Stimulated activated CD4-positive, alpha-beta T cell treated with anti-CD3 and anti-CD28 coated beads, TNF-alpha, amount 100 ng/mL, for 48 hours (primary cell): ENCODE results near the gene ABLIM2.

ENCODE experiments used
- DNase-seq, 3 donors: peaks; one replicate each; pipeline ENCODE4 v3.0.0-alpha.2; 2020; ENCODE audit warnings: low read depth in 3 of 3

Gene ABLIM2

DNA sequence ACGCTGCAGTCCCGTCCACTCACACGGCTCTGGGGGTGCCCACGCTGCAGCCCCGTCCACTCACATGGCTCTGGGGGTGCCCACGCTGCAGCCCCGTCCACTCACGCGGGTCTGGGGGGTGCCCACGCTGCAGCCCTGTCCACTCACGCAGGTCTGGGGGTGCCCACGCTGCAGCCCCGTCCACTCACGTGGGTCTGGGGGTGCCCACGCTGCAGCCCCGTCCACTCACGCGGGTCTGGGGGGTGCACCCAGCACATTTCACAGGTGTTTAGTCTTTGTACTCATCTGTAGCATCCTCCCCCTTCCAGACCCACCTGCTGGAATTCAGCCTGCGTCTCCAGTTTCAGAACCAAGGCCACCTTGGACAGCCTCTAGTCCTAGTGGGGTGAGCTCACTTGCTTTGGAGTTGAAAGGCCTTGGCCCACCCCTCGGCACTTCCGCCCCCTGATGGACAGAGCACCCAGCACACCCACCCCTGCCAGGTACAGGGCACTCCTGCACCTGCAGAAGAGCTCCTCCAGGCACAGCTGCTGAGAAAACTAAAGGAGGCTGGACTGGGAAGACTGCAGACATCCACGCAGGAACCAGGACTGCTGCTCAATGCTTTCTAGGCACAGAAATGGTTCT is 73.0 kb downstream of the ABLIM2 start:
- DNase-seq = no peak

DNA sequence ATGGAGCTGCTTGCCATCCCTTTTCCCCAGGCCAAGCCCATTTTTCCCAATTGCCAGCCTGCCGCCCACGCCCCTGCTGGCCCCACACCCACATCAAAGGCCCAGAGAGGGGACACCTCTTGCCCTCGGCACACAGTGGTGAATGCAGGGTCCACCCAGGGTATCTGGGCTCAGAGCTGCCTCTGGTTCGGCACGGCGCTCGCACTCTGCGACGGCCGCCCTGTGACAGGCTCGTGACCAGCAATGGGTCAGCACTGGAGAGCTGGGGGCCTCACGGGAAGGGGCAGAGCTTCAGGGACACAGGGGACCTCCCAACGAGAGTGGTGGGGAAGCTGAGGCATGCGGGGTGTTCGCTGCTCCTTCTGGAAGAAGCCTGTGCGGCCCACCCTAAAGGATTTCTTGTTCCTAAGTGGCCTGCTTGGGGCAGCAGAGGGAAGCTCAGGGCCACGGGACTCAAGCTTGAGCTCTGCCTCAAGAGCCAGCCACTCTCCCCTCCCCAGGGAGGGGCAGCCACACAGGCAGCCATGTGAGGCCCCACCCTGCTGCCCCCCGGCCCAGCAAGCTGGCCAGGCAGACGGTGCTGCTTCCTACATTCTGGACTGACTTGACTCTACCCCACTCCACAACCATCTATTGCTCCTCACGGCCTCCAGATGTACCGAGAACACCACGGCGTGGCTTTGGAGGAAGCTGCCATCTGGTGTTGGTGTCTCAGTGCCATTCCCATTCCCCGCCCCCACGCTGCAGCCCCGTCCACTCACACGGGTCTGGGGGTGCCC is 73.7 kb downstream of the ABLIM2 start:
- DNase-seq = no peak

DNA sequence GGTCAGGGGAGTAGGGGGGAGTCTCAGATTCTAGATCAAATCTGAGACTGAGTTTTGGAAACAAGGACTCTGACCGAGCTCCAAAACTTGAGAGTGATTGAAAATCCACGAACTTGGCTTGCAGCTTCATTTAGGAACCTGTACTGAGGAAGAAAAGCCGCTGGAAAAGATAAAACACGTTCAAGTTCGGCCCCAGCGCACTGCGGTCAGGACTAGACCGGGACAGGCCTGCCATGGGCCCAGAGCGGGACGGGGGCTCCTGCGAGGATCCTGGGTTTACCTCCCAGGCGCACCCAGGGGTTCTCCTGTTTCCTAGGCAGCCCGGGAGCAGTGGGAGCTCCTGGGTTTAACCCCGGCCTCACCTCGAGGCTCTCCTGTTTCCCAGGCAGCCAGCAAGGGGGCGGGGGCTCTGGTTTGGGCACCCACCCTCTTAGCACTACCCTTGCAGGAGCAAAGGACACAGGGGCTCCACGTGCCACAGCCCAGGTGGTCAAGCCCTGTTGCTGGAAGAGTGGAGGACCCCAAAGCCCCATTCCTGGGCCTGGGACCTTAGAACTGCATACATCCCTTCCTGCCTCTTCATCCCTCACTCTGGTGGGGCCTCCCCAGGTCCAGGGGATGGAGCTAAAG is 74.5 kb downstream of the ABLIM2 start:
- no peak for DNase-seq

DNA sequence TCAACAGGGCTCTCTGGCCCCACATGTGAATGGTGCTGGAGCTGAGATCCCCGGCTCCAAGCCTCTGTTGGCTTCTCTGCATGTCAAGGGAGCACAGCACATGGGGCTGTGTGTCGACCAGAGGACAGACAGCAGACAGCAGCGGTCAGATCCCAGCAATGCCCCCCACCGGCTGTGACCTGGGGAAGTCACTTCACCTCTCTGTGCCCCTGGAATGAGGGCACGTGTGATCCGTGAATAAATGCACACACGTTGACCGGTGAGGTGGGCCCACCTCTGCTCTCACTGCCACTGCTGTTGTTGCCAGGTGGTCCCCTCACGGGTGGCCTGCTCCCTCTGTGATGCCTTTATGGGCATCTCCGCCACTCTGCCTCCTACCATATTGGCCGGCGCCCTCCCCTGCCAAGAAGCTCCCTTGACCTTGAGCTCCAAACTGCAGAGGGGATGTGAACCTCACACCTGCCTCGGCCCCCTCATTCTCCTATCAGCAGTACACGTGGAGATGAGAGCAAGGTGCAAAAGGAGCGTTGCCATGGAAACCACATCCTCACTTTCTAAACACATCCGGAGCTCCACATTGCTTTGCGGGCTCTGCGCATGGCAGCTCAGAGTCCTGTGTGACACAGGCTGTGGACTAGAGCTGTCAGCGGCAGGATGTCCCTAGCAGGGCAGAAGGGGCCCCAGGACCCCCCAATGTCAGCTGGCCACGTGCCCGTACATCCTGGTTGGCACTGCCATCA is 75.4 kb downstream of the ABLIM2 start:
- no peak for DNase-seq

DNA sequence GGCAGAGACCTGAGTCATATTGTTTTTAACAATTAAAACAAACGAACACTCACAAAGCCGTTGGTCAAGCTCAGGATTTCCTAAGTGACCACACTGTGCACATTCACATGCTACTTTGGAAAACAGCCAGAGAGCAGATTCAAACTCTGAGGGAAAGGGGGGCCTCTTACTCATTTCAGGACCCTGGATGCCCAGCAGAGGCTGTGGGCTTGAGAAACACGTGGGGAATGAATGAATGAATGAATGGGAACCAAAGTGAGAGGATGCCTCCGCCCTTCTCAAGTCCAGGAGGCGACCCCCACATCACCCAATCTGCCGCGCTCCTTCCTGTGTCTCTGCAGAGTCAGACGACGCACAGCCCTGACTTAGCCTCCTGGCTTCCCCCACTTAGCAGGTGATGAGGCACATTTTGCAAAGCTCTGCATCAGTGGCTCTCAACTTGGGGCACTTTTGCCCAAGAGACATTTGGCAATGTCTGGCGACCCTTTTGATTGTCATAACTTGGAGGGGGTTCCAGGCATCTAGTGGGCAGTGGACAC is 76.0 kb downstream of the ABLIM2 start:
- DNase-seq = no peak

DNA sequence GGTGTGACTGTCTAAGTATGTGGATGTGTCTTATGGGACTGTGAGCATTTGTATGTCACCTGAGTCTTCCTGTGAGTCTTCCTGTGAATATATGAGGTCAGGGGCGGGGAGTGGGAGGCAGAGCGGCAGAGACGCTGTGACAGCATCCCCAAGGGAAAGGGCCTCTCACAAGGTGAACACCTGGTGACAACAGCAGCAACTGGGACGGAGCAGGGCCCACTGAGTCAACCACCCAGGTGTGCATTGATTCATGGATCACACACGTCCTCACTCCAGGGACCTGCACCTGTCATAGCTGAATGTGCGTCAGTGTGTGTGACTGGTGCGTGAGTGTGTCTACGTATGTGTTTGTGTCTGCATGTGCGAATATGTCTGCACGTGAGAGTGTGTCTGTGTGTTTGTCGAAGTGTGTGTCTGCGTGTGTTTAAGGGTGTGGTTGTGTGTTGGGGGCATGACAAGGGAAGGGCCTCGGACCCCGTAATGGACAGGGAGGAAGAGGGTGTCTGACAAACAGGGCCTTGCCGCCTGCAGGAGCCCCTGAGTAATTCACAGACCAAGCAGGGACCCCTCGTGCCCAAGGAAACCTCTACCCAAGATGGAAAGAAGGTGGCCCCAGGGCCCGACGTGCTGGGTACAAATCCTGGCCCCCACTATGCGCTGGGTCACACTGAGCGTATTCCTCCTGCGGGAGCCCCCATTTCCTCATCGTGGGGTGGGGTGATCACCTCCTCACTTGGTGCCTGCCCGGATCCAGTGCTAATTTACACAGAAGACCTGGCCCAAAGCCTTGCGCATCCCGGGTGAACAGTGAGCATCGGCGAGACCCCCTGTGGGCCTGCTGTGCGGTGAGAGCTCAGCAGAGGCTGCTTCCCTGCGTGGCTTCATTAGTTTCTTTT is 76.7 kb downstream of the ABLIM2 start:
- no peak for DNase-seq

DNA sequence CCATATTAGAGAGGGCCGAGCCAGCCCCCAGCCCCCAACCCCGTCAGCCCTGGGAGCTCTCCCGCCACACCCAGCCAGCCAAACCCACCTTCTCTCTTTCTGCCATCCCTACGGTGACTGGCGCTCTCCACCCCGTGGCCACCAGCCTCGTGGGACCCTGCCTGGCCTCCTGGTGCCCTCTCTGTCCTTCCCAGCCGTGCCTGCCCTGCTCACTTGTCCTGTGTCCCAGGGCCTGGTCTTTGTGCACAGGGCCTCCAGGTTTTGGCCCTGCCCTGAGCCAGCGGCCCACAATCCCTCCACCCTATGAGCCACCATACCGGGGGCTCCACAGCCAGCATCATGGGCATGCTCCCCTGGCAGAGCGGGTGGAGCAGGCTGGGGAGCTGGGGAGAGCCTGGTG is 77.4 kb downstream of the ABLIM2 start:
- no peak for DNase-seq

DNA sequence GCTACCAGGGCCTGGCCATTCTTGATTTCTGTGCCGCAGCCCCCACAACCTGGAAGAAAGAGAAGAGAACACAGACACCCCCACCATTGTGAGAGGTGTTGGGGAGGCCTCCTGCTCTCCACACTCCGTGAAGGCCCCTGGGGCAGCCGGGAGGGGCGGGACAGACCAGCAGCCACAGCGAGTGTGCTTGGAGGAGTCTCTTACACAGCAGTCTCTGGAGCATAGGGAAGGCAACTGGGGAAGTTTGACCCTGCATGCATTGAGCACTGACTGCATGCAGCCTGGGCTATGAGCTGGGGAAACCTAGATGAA is 77.9 kb downstream of the ABLIM2 start:
- no peak for DNase-seq

DNA sequence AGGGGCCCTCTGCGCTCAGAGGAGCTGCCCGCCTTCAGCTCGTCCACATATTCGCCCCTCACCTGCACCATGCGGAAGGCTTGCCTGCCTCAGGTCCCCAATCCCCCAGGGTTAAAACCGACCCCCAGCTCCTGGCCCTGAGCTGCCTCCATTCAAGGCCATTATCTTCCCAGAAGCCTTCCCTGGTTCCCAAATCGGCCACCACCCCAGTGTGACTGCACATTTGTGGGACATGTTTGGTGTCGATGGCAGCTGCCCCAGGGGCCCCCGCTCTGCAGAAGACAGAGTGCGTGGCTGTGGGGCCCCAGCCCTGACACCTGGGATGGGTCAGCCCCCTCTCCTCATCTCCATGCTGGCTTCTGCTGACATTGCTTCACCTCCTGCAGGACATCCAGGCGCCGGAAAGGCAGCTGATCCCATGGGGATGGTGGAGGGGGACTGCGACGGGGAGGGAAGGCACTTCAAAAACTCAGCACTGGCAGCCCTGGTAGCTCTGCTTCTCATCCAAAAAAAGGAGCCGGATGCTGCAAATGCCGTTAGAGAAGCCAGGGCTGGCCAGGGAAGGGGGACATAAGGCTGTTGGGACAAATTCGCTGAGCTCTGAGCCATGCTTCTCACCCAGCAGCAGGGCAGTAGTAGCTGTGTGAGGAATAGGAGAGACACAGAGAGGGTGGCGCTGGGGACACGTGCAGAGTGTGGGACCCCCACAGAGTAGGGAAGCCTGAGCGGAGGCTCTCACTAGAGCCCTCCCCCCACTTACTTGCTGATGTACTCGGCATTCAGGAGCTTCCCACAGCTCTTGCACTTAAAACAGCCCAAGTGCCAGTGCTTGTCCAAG is 78.5 kb downstream of the ABLIM2 start:
- DNase-seq = no peak

DNA sequence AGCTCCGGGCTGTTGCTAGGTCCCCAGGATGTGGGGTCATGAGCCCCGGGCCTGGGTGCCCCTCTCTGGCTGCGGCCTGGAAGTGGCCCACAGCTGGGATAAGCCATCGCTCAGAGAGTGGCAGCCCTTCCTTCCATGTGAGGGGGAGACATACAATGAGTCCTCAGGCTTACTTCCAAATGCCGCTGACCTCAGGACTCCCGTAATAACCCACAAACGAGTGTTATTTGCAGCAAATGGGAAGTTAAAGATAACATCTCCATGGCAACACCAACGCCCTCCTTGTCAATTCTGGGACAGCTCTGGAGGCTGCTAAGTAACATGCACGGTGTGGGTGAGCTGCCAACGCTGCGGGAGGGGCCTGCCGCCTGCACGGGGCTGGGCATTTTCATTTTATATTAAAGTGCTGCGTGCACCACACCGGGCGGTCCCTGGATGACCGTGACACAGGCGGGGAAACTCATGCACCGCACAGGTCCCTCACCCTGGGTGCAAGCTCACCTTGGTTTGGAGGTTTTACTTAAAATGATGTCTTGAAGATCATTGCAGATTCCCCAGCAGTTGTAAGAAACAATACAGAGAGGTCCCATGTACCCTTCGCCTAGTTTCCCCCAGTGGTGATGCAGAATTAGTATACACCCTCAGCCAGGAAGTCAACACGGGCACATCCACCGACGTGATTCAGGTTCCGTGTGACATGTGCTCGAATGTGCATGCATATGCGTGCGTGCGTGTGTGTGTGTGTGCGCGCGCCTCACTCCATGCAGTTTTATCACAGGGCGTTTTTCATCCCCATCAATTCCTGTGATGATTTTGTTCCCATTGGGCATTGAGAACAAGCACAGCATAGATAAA is 79.4 kb downstream of the ABLIM2 start:
- no peak for DNase-seq

DNA sequence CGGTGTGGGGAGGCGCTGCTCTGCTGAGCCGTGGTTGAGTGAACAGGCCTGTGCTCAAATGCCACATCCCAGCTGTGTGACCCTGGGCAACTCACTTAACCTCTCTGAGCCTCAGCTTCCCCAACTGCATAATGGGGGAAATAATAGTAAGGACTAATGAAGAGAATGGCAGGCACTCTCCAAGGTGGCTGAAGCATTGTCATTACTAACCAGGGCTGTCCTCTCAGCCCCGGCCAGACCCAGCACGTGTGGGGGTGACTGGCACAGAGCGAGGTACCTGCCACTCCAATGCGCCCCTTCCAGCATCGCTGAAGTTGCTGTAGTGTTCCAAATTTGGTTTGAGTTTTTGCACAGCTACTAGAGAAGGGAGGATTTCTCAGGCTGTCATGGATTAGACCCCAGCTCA is 80.0 kb downstream of the ABLIM2 start:
- DNase-seq = no peak

DNA sequence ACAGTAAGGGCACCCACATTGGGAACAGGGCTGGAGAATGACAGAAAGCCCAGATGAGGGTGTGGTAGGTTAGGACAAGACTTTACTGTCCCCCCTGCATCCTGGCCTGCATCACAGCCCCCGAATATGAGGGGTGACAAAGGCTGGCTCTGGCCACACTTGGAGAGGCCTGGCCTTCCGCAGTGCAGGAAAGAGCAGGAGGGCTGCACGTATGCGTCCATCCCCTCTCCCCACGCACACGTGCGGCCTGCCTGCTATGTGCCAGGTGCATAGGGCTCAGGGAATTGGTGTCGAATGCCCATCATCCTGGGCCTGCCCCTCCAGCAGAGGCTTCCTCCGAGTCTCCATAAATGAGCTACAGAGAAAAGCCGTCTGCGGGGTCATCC is 80.5 kb downstream of the ABLIM2 start:
- DNase-seq = no peak

DNA sequence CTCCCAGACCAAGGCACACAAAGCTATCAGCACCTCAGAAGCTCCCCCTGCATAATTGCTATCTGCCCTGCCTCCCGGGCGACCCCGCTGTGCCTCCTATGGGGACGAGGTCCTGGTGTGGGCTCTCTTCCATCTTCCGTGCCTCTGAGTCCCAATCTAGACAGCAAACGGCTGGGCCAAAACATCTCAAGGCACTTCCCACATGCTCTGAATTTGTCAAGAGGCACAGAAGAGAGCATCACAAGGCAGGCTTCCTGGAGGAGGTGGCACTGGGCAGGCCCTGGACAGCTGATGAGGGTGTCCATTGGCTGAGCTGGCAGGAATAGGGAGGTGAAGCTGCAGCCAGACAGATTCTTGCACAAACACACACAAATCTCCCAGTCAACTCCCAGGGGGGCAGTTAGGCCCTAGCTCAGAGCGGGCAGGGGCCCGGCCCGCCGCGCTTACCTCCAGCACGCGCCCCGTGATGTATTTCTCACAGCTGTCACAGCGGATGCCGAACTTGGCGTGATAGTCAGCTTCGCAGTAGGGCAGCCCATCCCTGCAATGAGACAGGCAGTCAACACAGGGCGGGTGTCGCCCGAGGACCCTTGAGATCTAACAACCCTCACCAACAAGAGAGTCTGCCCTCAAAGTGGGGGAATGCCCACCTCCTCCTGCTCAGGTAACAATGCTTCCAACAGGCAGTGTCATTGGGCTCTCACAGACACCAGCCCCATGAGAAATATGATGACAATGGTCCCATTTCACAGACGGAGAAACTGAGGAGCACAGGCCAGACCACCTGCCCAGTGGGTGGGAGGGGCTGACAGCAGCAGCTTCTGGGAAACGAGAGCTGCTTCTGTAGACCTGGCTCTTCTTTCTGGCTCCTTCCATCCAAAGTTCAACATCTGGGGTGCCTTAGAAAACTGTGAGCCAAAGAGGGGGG is 81.2 kb downstream of the ABLIM2 start:
- no peak for DNase-seq

DNA sequence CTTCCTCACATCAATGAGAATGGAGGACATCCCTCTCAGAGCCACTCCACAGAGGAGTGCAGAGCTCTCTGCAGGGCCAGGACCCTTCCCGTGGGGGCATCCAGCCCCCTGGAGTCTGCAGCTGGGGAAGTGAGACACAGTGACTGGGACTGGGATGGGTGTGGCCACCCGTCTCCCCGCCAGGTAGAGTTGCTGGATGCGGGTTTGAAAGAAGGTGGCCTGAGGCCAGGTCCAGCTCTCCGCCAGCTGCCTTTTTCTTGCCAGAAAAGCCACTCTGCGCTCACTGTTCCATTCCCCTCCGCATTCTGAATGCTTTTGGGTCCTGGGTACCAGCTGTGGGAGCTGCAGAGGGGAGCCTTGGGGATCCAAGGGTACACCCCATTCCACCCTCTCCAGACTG is 82.6 kb downstream of the ABLIM2 start:
- no peak for DNase-seq

DNA sequence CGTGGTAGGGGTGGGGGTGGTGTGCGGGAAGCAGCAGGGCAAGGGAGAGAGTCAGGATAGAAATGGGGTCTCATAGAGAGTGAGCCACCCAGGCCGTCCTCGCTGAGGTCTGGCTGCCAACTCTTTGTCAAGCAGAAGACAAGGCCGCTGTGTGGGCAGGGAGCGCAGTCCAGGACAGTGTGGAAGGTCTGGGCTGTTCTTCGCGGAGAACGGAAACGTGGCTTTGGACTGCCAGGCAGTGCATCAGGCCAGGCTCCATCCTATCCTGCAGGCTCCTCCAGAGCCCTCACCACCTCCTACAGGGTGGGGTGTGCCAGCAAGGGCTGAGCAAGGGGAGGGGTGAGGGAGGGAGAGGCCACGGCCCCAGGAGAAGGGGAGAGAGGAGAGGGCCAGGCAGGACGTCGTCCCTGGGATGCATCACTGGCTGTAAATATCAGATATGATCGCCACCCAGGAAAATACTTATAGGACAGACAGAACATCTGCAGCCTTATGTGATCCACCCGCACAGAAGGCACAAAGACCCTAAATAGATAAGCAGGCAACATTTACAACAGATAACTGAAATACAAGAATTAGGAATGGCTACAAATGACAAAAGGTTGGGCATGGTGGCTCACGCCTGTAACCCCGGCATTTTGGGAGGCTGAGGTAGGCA is 85.3 kb downstream of the ABLIM2 start:
- DNase-seq = no peak

DNA sequence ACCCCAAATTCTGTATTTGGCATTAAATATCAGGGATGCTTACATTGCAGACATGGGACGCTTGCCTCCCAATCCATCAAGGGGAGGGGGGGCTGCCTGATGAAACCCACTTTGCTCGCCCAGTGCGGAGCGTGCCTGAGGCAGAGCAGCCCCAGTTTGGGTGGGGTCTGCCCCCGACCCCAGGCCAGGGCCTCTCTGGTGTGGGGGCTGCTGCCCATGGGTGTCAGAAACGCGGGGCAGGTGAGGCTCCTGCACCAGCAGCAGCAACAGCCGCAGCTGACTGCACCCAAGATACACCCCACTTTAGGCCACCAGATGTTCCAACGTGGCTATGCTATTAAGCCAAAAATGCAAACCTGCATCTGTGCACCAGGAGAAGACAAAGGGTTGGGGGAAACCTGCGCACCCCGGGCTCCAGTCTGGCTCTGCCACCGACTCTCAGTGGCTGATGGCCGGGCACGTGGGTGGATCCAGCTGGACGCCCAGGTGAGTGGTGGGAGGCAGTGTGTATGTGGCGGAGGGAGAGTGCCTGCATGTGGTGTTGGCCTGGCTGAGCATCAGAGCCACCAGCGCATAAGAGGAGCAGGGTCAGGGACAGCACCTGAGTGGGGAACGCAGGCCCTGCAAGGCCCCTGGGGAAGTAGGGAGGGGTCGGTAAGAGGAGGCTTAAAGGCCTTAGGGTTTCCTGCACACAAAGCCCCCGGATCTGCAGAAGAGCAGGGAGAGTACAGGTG is 86.2 kb downstream of the ABLIM2 start:
- DNase-seq = no peak

DNA sequence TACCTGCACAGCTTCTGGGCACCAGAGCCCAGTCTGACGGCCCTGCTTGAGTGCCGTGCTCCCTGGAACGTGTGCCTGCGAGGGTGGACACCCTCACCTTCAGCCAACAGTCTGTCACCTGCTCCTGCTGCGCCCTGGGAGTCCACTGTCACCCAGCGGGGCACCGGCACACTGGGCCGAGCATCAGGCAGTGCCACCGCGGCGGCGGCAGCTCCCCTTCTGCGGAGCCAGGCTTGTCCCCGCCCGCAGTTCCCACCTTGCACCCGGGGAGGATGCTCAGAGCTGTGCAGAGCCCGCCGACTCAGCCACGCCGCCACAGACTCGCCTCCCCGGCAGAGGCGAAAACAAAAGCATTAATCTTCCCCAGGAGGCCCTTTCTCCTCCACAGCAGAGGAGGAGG is 86.8 kb downstream of the ABLIM2 start:
- no peak for DNase-seq
